GM12878 (cell line): ENCODE measurements around the gene SHISA9.

Source experiments
- CHD4 ChIP-seq: fragments of 200-600 bp; sonication (generic); IDR thresholded peaks from 2 replicates; pipeline ENCODE4 v1.6.1; 2016; ENCODE audit warnings: mild to moderate bottlenecking
- FOXM1 ChIP-seq: IDR thresholded peaks from 2 replicates; pipeline ENCODE4 v1.6.1; 2012; ENCODE audit warnings: low read depth, mild to moderate bottlenecking, inconsistent platforms, low read length, moderate library complexity
- HDAC6 ChIP-seq: fragments of 200-600 bp; sonication (generic); IDR thresholded peaks from one replicate; pipeline ENCODE4 v1.8.0; 2017; ENCODE audit warnings: antibody characterized with exemption; ENCODE audit not compliant: unreplicated experiment
- LARP7 ChIP-seq: fragments of 450-650 bp; IDR thresholded peaks from 2 replicates; pipeline ENCODE4 v1.6.1; 2017; ENCODE audit warnings: mild to moderate bottlenecking
- MTA2 ChIP-seq: fragments of 450-650 bp; IDR thresholded peaks from 2 replicates; pipeline ENCODE4 v1.6.1; 2016; ENCODE audit warnings: low read depth, mild to moderate bottlenecking, moderate library complexity
- MYC ChIP-seq: IDR thresholded peaks from 2 replicates; pipeline ENCODE4 v1.6.1; 2011; ENCODE audit warnings: mild to moderate bottlenecking, low read length, moderate library complexity, inconsistent platforms; ENCODE audit not compliant: insufficient read depth, insufficient replicate concordance, insufficient read length, severe bottlenecking
- POLR2A ChIP-seq: IDR thresholded peaks from 2 replicates; pipeline ENCODE4 v1.6.1; 2011; ENCODE audit warnings: low read depth, mild to moderate bottlenecking, low read length
- POLR2AphosphoS2 ChIP-seq: IDR thresholded peaks from 2 replicates; pipeline ENCODE4 v1.6.1; 2011; ENCODE audit warnings: low read depth, mild to moderate bottlenecking, low read length, improper control_type of control experiment, moderate library complexity
- RFX5 ChIP-seq: IDR thresholded peaks from 2 replicates; pipeline ENCODE4 v1.6.1; 2011; ENCODE audit warnings: low read depth, low read length, improper control_type of control experiment
- TAF1 ChIP-seq: IDR thresholded peaks from 2 replicates; pipeline ENCODE4 v1.6.1; 2011; ENCODE audit warnings: mild to moderate bottlenecking, low read depth, low read length, borderline replicate concordance
- ZSCAN29 ChIP-seq: fragments of 450-650 bp; IDR thresholded peaks from 2 replicates; pipeline ENCODE4 v1.6.1; 2017; ENCODE audit warnings: mild to moderate bottlenecking, moderate library complexity
- TF ChIP-seq, protein P1 (sequence below), 3 experiments: IDR thresholded peaks in 2 of 3; conservative IDR thresholded peaks in 1 of 3; 2 replicates each; pipeline ENCODE4 v1.5.1; 2011; ENCODE audit warnings: low read depth in 3 of 3, low read length in 3 of 3, mild to moderate bottlenecking in 3 of 3, control low read depth in 2 of 3, moderate library complexity in 2 of 3, inconsistent platforms in 1 of 3, mixed read lengths in 1 of 3; ENCODE audit not compliant: control insufficient read depth in 2 of 3, insufficient read depth in 1 of 3; ENCODE audit errors: extremely low read depth in 1 of 3

DNA sequence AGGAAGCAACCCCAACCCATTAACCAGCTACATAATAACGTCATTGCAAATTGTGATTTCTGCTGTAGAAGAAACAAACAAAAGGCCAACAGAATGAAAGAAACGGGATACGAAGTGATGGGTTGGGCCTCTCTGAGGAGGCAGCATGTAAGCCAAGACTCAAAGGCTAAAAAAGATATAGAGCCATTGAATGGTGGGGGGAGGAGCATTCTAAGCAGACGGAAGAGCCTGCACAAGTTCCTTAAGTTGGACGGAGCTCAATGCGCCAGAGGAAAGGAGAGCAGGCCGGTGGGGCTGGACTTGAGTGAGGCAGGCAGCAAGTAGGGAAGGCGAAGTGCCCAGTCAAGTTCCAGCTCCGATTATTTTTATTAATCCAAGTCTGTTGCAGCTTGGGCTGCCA, 160.3 kb downstream of the SHISA9 start:
- no peak for TF ChIP-seq ZSCAN29
- TF ChIP-seq, protein P1, sequence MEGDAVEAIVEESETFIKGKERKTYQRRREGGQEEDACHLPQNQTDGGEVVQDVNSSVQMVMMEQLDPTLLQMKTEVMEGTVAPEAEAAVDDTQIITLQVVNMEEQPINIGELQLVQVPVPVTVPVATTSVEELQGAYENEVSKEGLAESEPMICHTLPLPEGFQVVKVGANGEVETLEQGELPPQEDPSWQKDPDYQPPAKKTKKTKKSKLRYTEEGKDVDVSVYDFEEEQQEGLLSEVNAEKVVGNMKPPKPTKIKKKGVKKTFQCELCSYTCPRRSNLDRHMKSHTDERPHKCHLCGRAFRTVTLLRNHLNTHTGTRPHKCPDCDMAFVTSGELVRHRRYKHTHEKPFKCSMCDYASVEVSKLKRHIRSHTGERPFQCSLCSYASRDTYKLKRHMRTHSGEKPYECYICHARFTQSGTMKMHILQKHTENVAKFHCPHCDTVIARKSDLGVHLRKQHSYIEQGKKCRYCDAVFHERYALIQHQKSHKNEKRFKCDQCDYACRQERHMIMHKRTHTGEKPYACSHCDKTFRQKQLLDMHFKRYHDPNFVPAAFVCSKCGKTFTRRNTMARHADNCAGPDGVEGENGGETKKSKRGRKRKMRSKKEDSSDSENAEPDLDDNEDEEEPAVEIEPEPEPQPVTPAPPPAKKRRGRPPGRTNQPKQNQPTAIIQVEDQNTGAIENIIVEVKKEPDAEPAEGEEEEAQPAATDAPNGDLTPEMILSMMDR (IDR thresholded peaks at IDR 0.05 in 2 of 3, conservative IDR thresholded peaks at IDR 0.05 in 1 of 3; ENCODE audit: control insufficient read depth in 2 of 3, extremely low read depth in 1 of 3, insufficient read depth in 1 of 3, low read depth in 3 of 3, low read length in 3 of 3): no peak
- TF ChIP-seq MTA2: no peak
- TF ChIP-seq CHD4: no peak
- TF ChIP-seq LARP7: no peak
- no peak for TF ChIP-seq TAF1
- no peak for TF ChIP-seq MYC
- no peak for TF ChIP-seq HDAC6
- TF ChIP-seq POLR2A: no peak
- no peak for TF ChIP-seq RFX5
- no peak for TF ChIP-seq POLR2AphosphoS2
- no peak for TF ChIP-seq FOXM1
